ENCODE measurements around the gene CALY.

The CALY gene

DNA sequence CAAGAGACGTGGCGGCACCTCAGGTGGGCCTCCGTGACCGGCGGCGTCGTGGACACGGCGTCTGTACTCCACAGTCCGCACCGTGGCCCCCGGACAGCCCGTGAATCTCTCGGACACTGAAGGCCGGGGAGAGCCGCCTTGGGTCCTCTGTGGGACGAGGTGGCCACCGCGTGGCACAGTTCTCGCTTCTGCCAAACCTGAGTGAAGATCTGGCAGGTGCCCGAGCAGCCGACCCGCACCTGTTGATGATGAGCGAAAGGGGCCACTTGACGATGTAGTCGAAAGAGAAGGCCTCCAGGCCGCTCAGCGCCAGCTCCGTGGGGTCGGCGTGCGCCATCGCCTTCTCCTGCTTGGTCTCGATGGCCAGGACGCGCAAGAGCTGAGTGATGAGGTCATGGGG, 51.5 kb downstream of the CALY start:
- DNase-seq (ENCODE audit: low read depth), result no peak

DNA sequence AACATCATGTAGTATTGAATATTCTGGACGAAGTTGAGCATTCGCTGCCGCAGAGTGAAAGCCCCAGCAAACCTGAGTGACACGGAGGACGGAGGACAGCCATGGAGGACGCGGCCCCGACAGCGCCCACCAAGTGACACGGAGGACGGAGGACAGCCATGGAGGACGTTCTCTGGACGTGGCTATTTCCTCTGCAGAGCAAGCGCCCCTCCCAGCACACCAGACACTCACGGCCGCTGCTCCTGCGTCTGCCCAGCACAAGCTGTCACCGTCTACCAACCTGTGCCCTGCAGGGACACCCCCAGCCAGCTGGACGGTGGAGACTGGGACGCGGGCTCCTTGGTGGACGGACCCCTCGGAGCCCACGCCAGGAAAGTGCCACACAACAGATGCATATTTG, 52.8 kb downstream of the CALY start:
- DNase-seq (ENCODE audit: low read depth), result no peak

DNA sequence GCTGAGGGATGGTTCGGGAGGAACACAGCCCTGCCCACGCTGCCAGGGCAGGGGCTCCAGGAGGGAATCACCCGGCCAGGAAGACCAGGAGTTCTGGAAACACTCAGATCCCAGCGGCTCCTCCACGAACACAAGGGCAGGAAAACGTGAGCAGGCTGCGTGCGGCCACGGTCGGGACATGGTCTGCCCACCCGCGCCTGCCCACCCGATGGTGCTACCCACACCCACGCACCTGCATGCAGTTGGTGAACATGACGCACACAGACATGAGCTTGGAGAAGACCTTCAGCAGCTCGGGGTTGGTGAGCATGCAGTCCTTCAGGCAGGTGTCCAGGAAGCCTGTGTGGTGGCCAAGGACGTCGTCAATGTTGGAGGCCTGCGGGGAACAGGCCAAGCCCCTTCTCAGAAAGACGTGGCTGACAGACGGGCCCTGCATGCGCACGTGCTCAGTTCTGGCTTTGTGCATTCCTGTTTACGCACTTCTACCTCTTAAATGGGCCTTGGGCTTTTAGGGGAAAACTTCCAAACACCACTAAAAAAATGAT, 53.8 kb downstream of the CALY start:
- DNase-seq (ENCODE audit: low read depth), result no peak

DNA sequence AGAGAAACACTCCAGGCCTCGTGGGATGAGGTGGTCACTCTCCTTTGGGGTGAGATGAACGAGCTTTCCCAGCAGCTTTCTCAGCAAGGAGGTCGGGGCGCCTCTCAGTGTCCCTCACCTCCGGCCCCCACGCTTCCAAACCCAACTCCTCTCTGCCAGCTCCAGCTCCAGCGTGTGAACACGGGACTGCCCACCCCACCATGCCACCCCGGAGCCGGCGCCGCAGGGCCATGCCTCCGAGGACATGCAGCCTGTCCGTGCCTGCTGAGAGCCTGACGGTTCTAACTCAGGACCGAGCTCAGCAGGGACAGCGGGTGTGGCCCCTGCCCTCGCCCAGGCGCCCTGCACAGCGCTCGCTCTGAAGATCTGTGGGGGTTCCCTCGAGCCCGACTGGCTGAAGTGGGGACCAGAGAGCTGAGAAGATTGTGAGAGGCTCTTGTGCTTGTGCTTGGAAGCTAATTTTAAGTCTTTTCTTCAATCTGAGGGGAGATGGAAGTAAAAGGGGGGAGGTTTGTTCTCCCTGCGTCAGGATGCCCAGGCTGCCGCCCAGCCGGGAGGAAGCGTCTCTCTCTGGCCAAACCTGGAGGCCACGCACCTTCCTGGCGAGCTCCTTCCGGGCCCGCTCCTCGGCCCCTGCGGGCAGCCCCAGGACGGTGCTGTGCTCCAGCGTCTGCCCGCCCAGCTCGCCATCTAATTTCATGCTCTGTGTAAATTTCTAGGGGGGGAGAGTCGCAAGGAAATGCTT, 54.9 kb downstream of the CALY start:
- no peak for DNase-seq (ENCODE audit: low read depth)

DNA sequence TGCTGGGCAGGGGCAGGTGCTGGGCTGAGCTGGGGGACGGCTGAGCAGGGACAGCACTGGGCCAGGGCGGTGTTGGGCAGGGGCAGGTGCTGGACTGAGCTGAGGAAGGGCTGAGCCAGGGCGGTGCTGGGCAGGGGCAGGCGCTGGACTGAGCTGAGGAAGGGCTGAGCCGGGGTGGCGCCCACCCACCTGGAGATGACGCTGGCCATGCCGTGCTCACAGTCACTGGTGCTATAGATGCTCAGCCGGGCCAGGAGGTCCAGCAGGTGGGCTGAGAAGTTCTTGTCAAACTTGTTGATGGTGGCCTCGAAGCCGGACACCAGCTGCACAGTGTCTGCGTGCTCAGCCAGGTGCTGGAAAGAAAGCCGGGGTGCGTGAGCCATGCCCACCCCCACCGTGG, 55.6 kb downstream of the CALY start:
- no peak for DNase-seq (ENCODE audit: low read depth)

DNA sequence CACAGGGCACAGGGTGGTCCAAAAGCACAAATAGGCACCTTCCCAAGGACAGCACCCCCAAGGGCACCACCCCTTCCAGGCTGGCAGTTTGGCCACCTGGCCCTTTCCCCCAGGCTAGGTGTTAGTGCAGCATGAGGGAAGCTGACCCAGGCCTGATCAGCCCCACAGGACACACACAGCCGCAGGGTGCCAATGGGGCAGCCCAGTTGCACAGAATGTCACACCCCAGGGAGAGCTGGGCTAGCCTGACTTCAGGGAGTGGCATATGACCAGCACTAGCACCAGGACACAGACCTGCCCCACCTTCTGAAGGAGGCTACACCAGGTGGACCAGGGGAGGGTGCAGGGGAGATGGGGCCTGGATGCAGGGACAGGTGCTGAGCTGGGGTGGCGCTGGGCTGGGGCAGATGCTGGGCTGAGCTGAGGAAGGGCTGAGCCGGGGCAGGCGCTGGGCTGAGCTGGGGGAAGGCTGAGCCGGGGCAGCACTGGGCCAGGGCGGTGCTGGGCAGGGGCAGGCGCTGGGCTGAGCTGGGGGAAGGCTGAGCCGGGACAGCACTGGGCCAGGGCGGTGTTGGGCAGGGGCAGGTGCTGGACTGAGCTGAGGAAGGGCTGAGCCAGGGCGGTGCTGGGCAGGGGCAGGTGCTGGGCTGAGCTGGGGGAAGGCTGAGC, 56.2 kb downstream of the CALY start:
- DNase-seq (ENCODE audit: low read depth), result no peak

DNA sequence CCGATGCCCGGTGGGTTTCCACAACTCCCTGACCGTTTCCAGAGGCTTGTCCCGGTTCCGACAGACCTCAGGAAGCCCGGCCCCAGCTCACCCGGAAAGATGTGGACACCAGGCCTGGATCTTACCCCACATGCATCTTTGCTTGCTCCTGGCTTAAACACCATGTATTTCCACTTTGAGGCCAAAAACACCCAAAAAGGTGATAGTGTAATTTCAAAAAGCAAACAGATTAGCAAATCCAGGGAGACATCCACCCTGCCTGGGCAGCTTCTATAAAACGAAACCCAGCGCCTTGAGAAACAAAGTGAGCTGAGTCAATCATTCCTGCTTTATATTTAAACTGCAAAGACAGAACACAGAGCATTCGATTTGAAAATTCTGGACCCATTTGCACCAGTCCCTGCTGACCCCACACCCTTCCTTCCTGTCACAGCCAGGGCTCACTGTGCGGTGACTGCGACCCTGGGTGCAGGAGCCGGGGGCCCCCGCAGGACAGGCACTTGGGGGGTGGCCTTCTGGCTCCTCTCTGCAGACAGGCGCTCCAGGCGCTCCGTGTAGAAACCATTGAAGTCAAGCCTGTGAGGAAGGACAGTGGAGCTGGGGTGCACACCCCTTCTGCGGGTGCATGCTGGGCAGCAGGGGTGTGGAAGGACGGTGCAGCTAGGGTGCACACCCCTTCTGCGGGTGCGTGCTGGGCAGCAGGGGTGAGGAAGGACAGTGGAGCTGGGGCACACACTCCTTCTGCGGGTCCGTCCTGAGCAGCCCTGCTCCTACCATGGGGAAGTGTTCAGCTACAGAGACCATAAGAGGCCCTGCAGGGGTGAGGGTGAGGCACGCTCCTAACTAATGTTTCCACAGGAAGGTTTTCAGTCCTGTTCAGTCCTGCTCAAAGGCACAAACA, 57.1 kb downstream of the CALY start:
- DNase-seq (ENCODE audit: low read depth), result no peak

DNA sequence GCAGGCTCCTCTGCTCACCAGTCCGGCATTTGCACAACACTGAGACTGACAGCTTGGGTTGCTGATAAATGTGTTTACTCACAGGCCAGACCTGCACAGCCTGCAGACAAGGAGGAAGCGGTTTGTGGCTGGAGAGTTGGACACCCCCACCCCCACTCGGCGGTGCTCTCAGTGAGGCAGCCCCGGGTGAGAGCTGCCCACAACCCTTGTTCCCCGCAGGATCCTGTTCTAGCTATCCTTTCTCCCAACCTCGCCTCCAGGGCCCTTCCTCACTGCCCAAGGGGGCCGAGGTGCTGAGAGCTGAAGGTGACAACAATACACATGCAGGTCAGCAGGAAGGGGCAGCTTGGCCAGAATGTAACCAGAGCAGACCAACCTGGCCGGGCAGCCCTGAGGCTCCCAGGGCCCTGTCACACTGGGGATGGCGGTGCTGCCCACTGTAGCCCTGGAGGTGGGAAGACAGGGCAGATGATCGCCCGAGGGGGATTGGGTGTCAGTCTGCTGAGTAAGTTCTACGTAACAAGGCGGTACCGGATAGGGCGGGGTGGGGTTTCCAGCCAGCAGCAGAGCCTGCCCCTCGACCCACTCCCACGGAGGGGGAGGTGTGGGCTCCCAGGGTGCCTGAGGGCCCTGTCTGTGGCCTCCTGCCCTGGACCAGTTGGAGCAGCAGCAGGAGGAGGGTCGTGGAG, 58.0 kb downstream of the CALY start:
- DNase-seq (ENCODE audit: low read depth), result peak; percentile 89

GRCh38 chr10:133277993-133278576, 58.6 kb downstream of the CALY start:
- DNase-seq (ENCODE audit: low read depth), result no peak

DNA sequence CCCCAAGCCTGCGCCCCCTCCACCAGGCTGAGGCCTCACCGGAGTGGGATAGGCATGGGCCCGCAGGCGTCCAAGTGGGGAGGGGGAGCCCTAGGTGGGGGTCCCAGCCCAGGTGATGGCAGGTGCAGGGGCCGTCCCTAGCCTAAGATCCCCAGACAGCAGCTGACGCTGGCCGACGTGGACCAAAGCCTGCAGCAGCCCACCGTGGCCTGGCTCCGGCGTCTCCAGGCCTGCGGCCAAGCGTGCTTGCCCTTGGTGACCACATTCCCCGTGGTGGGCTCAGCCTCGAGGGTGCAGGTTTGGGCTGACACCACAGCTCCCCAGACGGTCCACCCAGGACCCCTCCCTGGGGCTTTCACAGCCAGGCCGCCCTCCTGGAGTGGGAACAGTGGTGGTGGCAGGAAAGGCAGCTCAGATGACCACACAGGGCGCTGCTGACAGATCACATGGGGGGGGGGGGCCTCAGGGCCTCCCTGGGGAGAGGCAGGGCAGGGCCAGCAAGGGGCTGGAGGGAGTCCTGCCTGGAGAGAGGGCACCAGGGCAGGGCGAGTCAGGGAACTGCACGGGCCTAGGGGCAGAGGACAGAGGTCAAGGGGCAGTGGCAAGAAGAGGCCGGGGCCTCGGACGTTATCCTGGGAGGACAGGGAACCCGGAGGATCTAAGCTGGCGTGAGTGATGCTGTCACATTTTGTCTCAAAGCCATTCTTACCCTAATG, 59.3 kb downstream of the CALY start:
- no peak for DNase-seq (ENCODE audit: low read depth)

DNA sequence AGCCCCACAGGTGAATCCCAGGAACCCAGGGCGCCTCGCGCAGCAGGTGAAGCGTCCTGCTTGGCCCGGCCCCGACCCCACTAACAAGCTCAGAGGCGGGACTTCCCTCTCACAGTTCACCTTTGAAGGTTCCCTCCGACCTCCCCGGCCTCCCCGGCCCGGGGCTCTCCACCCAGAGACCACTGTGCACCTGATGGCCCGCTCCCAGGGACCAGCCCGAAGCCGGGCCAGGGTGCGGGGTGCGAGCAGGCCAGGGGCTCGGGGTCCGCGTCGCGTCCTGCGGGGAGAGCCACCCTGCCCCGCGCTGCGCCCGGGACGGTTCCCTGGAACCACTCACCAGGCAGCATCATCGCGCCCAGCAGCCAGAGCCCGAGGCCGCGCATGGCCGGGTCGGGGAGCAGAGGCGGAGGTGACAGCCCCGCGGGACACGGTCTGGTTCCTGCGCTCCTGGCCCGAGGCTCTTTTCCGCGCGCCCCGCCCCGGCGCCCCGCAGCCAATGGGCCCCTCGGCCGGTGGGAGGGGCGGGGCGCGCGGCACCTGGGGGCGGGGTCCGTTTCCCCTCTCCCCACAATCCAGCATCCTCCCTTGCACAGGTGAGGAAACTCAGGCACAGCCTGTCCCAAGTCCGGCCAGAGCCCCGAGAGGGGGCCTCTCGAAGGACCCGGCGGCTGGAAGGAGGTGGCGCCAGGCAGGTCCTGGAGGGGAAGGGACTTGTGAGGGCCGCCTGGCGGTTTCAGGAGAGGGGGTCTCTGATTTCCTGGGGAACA, 60.1 kb downstream of the CALY start, which contains the start of gene ADAM8:
Gene ADAM8, minus strand, starts transcription at position 434 of the 767 bp plus-strand sequence. Its CDS starts 51 bp downstream, at position 383.
- no peak for DNase-seq (ENCODE audit: low read depth)

- DNase-seq (ENCODE audit: low read depth), result no peak
Observed at GRCh38 chr10:133276100-133276434, 60.6 kb downstream of the CALY start.

GRCh38 chr10:133275684-133276092, 61.0 kb downstream of the CALY start:
- DNase-seq (ENCODE audit: low read depth), result no peak

DNA sequence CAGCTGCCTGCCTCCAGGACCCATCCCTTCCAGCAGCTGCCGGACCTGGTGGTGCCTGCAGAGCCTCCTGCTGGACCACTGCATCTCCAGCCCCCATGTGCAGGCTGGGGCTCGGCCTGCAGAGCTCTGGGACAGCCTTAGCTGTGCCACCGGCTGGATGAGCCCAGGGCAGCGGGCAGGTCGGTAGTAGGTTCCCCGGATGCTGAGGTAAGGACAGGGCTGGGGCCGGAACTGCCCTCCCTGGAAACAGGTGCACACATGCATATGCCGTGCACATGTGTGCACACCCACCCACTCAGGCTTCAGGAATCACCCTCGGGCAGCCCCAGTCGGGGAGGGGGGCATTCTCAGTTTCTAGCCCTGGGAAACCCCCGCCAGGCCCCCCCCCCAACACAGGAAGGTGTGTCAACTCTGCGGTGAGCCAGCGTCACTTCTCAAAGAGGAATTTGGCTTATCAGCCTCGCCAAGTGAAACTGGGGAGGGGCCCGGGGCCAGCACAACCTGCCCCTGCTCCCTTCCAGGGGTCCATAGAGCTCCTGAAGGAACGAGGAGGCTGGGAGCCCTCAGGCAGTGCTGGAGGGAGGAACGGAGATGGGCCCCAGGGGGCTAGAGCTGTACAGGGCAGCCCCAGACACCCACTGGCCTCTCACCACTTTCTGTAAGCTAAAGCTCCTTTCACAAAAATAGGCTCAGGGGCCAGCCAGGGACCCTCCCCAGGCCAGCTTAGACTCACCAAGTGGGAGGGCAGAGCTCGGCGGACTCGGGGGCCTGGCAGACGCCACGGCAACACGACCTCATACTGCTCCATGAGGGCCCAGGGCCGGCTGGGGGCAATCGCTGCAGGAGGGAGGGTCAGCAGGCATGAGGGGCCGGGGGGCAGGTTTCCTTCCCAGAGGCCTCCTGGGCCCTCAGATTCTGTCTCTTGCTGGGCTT, 61.7 kb downstream of the CALY start:
- no peak for DNase-seq (ENCODE audit: low read depth)
